MM.1S (cell line): ENCODE data around the gene SRSF8.

ENCODE experiments used
- CTCF ChIP-seq: fragments of 300-600 bp; sonication (generic); IDR thresholded peaks from 2 replicates; pipeline ENCODE4 v1.5.1; 2016; ENCODE audit warnings: antibody characterized with exemption, low read length, mixed read lengths
- EZH2 ChIP-seq: fragments of 300-600 bp; sonication (generic); optimal IDR thresholded peaks from 2 replicates; pipeline ENCODE3; 2017; ENCODE audit warnings: low read depth, mild to moderate bottlenecking, antibody characterized with exemption, low read length, mixed read lengths
- EZH2phosphoT487 ChIP-seq: fragments of 300-600 bp; sonication (generic); IDR thresholded peaks from 2 replicates; pipeline ENCODE4 v1.6.1; 2018; ENCODE audit warnings: antibody characterized with exemption, low read length

GRCh38 chr11:95067841-95068219, 1.1 kb downstream of the SRSF8 start:
- TF ChIP-seq CTCF, result no peak
- TF ChIP-seq EZH2phosphoT487, result no peak
- TF ChIP-seq EZH2, result no peak
